ENCODE data around the gene TSPYL2. TPM values are rescaled to one million over a fixed set of nuclear protein-coding genes. Genes with fewer than 3 reads are reported as not detected.

The TSPYL2 gene
- total RNA-seq, 2 donors from 2014 or later: 6.2 to 11.6 TPM

DNA sequence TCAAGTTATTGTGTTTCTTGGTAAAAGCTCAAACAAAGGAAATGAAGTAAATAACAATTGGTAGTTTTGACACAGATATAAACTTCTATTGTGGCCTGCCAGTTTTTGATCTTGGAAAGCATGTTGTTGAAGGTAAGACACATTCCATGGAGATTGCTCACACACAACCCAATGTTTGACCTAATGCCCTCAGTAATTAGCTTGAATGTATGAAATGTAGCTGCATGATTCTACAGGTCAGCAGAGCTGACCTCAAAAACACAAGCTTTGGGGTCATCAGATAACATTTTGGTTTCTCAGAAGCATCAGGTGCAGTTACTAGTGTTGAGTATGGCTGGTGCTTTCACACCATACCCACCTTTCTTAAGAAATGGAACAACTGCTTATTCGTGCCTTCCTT lies 17.1 kb upstream of the TSPYL2 start:
- Histone ChIP-seq H3K9me3 (no peaks in the 10 kb centered on the region), H3K27ac (no peak overlapping the region), H3K36me3 (no peaks in the 10 kb centered on the region), H3K4me3 (no peak overlapping the region), H3K9ac (ENCODE audit: low read depth in 2 of 2, low read length in 2 of 2) (no peak overlapping the region), H3K4me1 (no peaks in the 10 kb centered on the region), H3K27me3 (no peaks in the 10 kb centered on the region)
- TF ChIP-seq, protein P1, sequence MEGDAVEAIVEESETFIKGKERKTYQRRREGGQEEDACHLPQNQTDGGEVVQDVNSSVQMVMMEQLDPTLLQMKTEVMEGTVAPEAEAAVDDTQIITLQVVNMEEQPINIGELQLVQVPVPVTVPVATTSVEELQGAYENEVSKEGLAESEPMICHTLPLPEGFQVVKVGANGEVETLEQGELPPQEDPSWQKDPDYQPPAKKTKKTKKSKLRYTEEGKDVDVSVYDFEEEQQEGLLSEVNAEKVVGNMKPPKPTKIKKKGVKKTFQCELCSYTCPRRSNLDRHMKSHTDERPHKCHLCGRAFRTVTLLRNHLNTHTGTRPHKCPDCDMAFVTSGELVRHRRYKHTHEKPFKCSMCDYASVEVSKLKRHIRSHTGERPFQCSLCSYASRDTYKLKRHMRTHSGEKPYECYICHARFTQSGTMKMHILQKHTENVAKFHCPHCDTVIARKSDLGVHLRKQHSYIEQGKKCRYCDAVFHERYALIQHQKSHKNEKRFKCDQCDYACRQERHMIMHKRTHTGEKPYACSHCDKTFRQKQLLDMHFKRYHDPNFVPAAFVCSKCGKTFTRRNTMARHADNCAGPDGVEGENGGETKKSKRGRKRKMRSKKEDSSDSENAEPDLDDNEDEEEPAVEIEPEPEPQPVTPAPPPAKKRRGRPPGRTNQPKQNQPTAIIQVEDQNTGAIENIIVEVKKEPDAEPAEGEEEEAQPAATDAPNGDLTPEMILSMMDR (IDR thresholded peaks at IDR 0.05): no peak
- intact Hi-C loops (cut with DNase I): no loop called here
- DNase-seq: no peak

DNA sequence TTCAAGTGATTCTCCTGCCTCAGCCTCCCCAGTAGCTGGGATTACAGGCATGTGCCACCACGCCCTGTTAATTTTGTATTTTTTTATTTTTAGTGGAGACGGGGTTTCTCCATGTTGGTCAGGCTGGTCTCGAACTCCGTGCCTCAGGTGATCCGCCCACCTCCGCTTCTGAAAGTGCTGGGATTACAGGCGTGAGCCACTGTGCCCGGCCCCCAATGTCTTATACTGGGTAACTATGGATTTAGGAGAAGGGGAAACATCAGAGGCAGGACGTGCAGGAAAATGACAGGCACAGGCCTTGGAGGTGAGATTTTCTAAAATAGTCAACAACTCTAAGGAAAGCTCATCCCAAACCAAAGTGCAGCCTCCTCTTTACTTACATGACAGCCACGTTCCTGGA lies 11.1 kb upstream of the TSPYL2 start:
- H3K27me3 ChIP-seq: no peaks in the 10 kb centered on the region
- no peak for DNase-seq
- no peak overlapping the region for H3K4me3 ChIP-seq
- TF ChIP-seq, protein P1 (IDR thresholded peaks at IDR 0.05): no peak
- no peaks in the 10 kb centered on the region for H3K4me1 ChIP-seq
- no peak overlapping the region for H3K9ac ChIP-seq (ENCODE audit: low read depth in 2 of 2, low read length in 2 of 2)
- no peaks in the 10 kb centered on the region for H3K36me3 ChIP-seq
- H3K27ac ChIP-seq: no peak overlapping the region
- intact Hi-C loops (cut with DNase I): no loop called here
- no peaks in the 10 kb centered on the region for H3K9me3 ChIP-seq

DNA sequence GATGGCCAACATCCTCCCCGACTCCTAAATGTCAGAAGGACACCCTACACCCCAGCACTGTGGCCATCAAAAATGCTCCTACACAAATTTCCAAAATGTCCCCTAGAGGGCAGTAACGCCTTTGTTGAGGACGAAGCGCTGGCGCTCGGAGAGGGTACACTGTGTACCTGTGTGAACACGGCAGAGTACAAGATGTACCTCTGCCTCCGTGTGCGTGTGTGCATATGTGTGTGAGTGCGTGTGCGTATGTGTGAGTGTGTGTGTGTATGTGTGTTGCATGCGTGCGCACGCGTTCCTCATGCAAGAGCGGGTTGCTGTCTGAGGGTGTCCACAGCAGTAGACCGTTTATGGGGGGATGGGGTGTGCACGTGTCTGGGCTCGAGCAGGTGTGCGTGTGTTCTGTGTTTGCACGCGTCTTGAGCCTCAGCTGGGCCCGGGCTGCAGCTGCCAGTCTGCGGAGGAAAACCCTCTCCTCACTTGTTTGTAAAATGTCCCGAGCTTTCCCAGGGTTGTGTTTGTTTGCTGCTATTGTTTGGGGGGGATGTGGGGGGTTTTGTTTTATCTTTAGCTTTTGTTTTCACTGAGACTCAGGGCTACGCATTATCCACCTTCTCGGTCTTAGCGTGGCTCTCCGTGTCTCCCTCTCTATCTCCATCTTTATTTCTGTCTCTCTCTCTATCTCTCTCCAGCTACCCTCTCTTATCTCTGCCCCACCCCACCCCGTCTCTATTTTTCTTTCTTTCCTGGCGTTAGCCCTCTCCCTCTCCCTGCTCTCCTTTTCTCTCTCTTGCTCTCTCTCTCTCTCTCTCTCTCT lies 10.4 kb upstream of the TSPYL2 start:
- TF ChIP-seq, protein P1 (IDR thresholded peaks at IDR 0.05): peak; percentile 69
- Histone ChIP-seq H3K9me3 (no peaks in the 10 kb centered on the region), H3K9ac (ENCODE audit: low read depth in 2 of 2, low read length in 2 of 2) (no peak overlapping the region), H3K4me1 (no peaks in the 10 kb centered on the region), H3K36me3 (no peaks in the 10 kb centered on the region), H3K4me3 (peak overlapping the region; percentile 30), H3K27ac (no peak overlapping the region), H3K27me3 (no peaks in the 10 kb centered on the region)
- peak; percentile 75 for DNase-seq
- intact Hi-C loops (cut with DNase I): no loop called here

DNA sequence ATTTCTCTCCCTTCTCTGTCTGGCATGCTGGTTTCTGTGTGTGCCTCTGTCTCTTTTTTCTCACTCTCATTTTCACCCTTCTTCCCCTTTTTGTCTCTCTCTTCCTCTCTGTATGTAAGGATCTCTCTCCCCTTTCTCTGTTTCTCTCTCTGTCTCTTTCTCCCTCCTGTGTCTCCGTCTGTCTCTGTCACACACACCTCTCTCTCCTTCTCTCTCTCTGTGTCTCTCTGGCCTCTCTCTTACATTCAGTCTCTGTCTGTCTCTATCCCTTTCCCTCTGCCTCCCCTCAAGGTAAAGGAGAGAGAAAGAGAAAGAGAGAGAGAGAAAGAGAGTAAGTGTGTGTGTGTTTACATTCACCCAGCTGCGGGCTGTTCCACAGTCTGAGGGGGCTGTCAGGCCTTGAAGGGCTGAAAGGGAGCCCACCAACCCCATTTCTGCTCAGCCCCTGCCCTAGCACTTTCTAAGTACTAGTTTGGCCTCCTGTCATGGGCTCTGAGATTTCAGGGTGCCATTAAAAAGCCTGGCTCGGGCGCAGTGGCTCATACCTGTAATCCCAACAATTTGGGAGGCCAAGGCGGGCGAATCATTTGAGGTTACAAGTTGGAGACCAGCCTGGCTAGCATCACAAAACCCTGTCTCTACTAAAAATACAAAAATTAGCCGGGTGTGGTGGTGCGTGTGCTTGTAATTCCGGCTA lies 9.6 kb upstream of the TSPYL2 start:
- Histone ChIP-seq H3K9ac (ENCODE audit: low read depth in 2 of 2, low read length in 2 of 2) (peak overlapping the region in 1 of 2 donors; percentile 46), H3K36me3 (no peaks in the 10 kb centered on the region), H3K4me3 (no peak overlapping the region), H3K27me3 (no peaks in the 10 kb centered on the region), H3K9me3 (no peaks in the 10 kb centered on the region), H3K27ac (no peak overlapping the region), H3K4me1 (no peaks in the 10 kb centered on the region)
- intact Hi-C loops (cut with DNase I): no loop called here
- DNase-seq: no peak
- TF ChIP-seq, protein P1 (IDR thresholded peaks at IDR 0.05): no peak

DNA sequence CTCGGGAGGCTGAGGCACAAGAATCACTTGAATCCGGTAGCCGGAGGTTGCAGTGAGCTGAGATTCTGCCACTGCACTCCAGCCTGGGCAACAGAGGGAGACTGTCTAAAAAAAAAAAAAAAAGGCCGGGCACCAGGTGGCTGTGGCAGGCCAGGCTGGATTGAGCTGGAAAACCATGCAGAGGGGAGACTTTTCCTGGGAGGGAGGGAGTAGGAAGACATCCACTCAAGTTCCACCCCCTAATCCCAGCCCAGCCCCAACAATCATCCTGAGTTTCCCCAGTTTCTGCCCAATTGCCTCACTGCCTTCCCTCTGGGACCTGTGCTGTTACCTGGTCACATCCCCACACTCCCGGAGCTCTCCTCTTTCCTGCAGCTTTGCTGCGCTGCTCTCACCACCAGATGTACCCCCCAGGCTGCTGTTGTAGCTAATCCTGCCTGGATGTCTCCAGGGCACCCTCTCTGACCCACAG lies 9.0 kb upstream of the TSPYL2 start:
- intact Hi-C loops (cut with DNase I): no loop called here
- no peak overlapping the region for H3K4me3 ChIP-seq
- no peak overlapping the region for H3K27ac ChIP-seq
- no peak for DNase-seq
- H3K9me3 ChIP-seq: no peaks in the 10 kb centered on the region
- H3K9ac ChIP-seq (ENCODE audit: low read depth in 2 of 2, low read length in 2 of 2): no peak overlapping the region
- no peaks in the 10 kb centered on the region for H3K36me3 ChIP-seq
- TF ChIP-seq, protein P1 (IDR thresholded peaks at IDR 0.05): no peak
- no peaks in the 10 kb centered on the region for H3K4me1 ChIP-seq
- H3K27me3 ChIP-seq: no peaks in the 10 kb centered on the region
